CD14-positive monocyte (primary cell): ENCODE results near the gene CACUL1. TPM values are rescaled to one million over a fixed set of nuclear protein-coding genes. Genes with fewer than 3 reads are reported as not detected.

Experiments used
- DNase-seq, 3 donors: peaks; one replicate each; pipeline ENCODE4 v3.0.0-alpha.2; 2011 to 2022
- H2AFZ ChIP-seq: 2 replicates; pipeline ENCODE4 v1.6.0; 2012; ENCODE audit warnings: mild to moderate bottlenecking, low read depth, low read length, inconsistent platforms; ENCODE audit not compliant: insufficient read depth, poor library complexity, severe bottlenecking
- H3K27ac ChIP-seq, 2 donors: 1 replicate in 1 of 2; 2 replicates in 1 of 2; pipeline ENCODE4 v1.5.1; 2012 to 2013; ENCODE audit warnings: low read length in 2 of 2, control low read depth in 1 of 2, inconsistent platforms in 1 of 2, low read depth in 1 of 2, mild to moderate bottlenecking in 1 of 2
- H3K27me3 ChIP-seq, 2 donors: one replicate each; pipeline versions ENCODE4 v1.6.0 to v1.6.1; 2011 to 2013; ENCODE audit warnings: low read length in 2 of 2; ENCODE audit not compliant: control insufficient read depth in 2 of 2, insufficient read depth in 2 of 2
- H3K36me3 ChIP-seq, 2 donors: replicated peaks in 1 of 2; 1 replicate in 1 of 2; 2 replicates in 1 of 2; pipeline versions ENCODE4 v1.5.1 to v1.6.1; 2012 to 2013; ENCODE audit warnings: low read length in 2 of 2, control low read depth in 1 of 2, inconsistent platforms in 1 of 2, mild to moderate bottlenecking in 1 of 2; ENCODE audit not compliant: insufficient read depth in 2 of 2, control insufficient read depth in 1 of 2
- H3K4me1 ChIP-seq, 2 donors: 1 replicate in 1 of 2; 2 replicates in 1 of 2; pipeline versions ENCODE4 v1.5.1 to v1.6.1; 2012 to 2013; ENCODE audit warnings: low read length in 2 of 2, control low read depth in 1 of 2, inconsistent platforms in 1 of 2, mild to moderate bottlenecking in 1 of 2, moderate library complexity in 1 of 2; ENCODE audit not compliant: insufficient read depth in 2 of 2, control insufficient read depth in 1 of 2
- H3K4me2 ChIP-seq: replicated peaks from 2 replicates; pipeline ENCODE3; 2012; ENCODE audit warnings: low read length, moderate library complexity, mild to moderate bottlenecking; ENCODE audit not compliant: poor library complexity, severe bottlenecking; ENCODE audit errors: extremely low read depth
- H3K4me3 ChIP-seq, 3 experiments: fragments of 200-600 bp in 1 of 3; sonication (generic) in 1 of 3; replicated peaks in 1 of 3; 1 replicate in 2 of 3; 2 replicates in 1 of 3; pipeline ENCODE4 v1.5.1; 2011 to 2013; ENCODE audit warnings: low read length in 3 of 3, mild to moderate bottlenecking in 3 of 3, control low read depth in 2 of 3, low read depth in 2 of 3, inconsistent platforms in 1 of 3, moderate library complexity in 1 of 3
- H3K79me2 ChIP-seq: 2 replicates; pipeline ENCODE4 v1.6.0; 2012; ENCODE audit warnings: mild to moderate bottlenecking, control low read depth, inconsistent platforms, low read length, moderate library complexity; ENCODE audit not compliant: insufficient read depth
- H3K9ac ChIP-seq: 2 replicates; pipeline ENCODE4 v1.6.0; 2017; ENCODE audit warnings: low read length, mild to moderate bottlenecking; ENCODE audit not compliant: insufficient read depth, poor library complexity, severe bottlenecking
- H3K9me3 ChIP-seq, 2 donors: replicated peaks in 1 of 2; 1 replicate in 1 of 2; 2 replicates in 1 of 2; pipeline versions ENCODE4 v1.5.1 to v1.6.1; 2012 to 2013; ENCODE audit warnings: low read length in 2 of 2, control low read depth in 1 of 2; ENCODE audit not compliant: control insufficient read depth in 1 of 2, insufficient read depth in 1 of 2
- H4K20me1 ChIP-seq: 2 replicates; pipeline ENCODE4 v1.6.0; 2012; ENCODE audit warnings: mild to moderate bottlenecking, low read length, control low read depth, moderate library complexity; ENCODE audit not compliant: insufficient read depth
- H3K27ac Mint-ChIP-seq, 7 donors: one replicate each; pipeline ENCODE4 v1.8.0; 2020; ENCODE audit warnings: mild to moderate bottlenecking in 7 of 7, mixed read lengths in 7 of 7, moderate library complexity in 6 of 7, inconsistent platforms in 2 of 7
- H3K27me3 Mint-ChIP-seq, 3 donors: one replicate each; pipeline ENCODE4 v1.8.0; 2021 to 2022; ENCODE audit warnings: low read depth in 3 of 3, mild to moderate bottlenecking in 3 of 3, mixed read lengths in 3 of 3, moderate library complexity in 3 of 3, inconsistent platforms in 1 of 3
- H3K36me3 Mint-ChIP-seq, 2 donors: one replicate each; pipeline ENCODE4 v1.8.0; 2020; ENCODE audit warnings: mixed read lengths in 2 of 2, inconsistent platforms in 1 of 2, mild to moderate bottlenecking in 1 of 2
- H3K4me1 Mint-ChIP-seq: one replicate; pipeline ENCODE4 v1.8.0; 2020; ENCODE audit warnings: mild to moderate bottlenecking, mixed read lengths
- H3K4me3 Mint-ChIP-seq, 2 donors: one replicate each; pipeline ENCODE4 v1.8.0; 2020; ENCODE audit warnings: mild to moderate bottlenecking in 2 of 2, mixed read lengths in 2 of 2, moderate library complexity in 1 of 2
- H3K9me3 Mint-ChIP-seq, 7 donors: one replicate each; pipeline ENCODE4 v1.8.0; 2020 to 2022; ENCODE audit warnings: mixed read lengths in 7 of 7, mild to moderate bottlenecking in 6 of 7, moderate library complexity in 6 of 7, inconsistent platforms in 2 of 7
- CTCF ChIP-seq: fragments of 200-600 bp; IDR thresholded peaks from one replicate; pipeline ENCODE4 v1.8.0; 2022; ENCODE audit warnings: antibody characterized with exemption, mild to moderate bottlenecking
- WGBS: methylation state at CpG from one replicate; pipeline ENCODE4 v1.1.5; 2013; ENCODE audit warnings: missing lambda C conversion rate; ENCODE audit not compliant: insufficient coverage; 5-methylcytosine and 5-hydroxymethylcytosine counted together
- intact Hi-C, 2 donors: fragments of 100-400 bp; cut with micrococcal nuclease; formaldehyde crosslinking; loops; one replicate each; pipeline versions ENCODE4 v1.15.0 to v1.15.1; 2023
- polyA plus RNA-seq, 3 donors: library from polyadenylated mRNA; depleted of rRNA in 1 of 3; unstranded in 2 of 3; stranded (reverse) in 1 of 3; fragments of 300-500 nt in 2 of 3; fragments of >200 nt in 1 of 3; fragmentation: Illumina TruSeq in 2 of 3; gene quantifications; 1 replicate in 2 of 3; 2 replicates in 1 of 3; pipeline ENCODE4 v1.2.3, GENCODE V29; 2012 to 2021

CACUL1 gene
- polyA plus RNA-seq, 3 donors: 18.1 to 50.8 (median 38.8) TPM

DNA sequence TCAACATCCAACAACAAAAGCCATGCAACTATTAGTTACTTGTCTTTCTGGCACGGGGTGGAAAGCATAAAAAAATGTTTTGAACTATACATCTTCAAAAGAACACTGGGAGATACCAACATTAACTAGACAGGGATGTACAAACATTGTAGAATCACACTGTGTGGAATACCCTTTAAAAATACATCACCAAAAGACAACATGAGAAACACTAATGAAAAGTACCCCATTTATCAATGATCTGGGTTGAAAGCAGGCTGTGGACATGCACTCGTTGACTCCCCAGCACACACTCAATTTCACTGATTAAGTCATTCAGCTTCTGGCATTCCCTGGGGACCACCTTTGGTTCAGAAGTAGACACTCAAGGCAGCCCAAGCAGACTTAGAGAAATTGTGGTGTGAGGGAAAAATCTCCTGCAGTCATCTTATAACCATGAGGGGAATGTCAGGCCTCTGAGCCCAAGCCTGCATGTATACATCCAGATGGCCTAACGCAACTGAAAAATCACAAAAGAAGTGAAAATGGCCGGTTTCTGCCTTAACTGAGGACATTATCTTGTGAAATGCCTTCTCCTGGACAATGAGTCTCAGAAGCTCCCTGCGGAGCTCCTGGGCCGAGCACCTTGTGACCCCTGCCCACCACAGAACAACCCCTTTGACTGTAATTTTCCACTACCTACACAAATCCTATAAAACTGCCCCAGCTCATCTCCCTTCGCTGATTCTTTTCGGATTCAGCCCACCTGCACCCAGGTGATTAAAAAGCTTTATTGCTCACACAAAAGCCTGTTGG lies 53.0 kb downstream of the CACUL1 start:
- Mint-ChIP-seq H3K9me3 (no peaks in the 10 kb centered on the region), H3K4me3 (no peak overlapping the region), H3K27ac (peak overlapping the region in 1 of 7 donors; percentile 78), H3K27me3 (peaks cover 0 to 1% (median 0%) of the 10 kb centered on the region in 3 donors), H3K4me1 (peaks cover 2% of the 10 kb centered on the region), H3K36me3 (peaks cover 60% of the 10 kb centered on the region in 2 donors)
- TF ChIP-seq CTCF: no peak
- intact Hi-C loops: no loop called here
- no peak overlapping the region for H2AFZ ChIP-seq
- no peaks in the 10 kb centered on the region for H3K79me2 ChIP-seq
- H4K20me1 ChIP-seq: peaks cover 43% of the 10 kb centered on the region
- no peak overlapping the region for H3K4me3 ChIP-seq
- H3K9ac ChIP-seq: no peak overlapping the region
- no peaks in the 10 kb centered on the region for H3K9me3 ChIP-seq
- H3K27ac ChIP-seq: no peak overlapping the region
- H3K36me3 ChIP-seq: peaks cover 30 to 81% of the 10 kb centered on the region in 2 donors
- no peak for DNase-seq
- 80% methylated on average over 5 of the region's 8 CpGs for WGBS
- H3K27me3 ChIP-seq: no peaks in the 10 kb centered on the region
- H3K4me1 ChIP-seq: no peaks in the 10 kb centered on the region
- H3K4me2 ChIP-seq: no peak overlapping the region

DNA sequence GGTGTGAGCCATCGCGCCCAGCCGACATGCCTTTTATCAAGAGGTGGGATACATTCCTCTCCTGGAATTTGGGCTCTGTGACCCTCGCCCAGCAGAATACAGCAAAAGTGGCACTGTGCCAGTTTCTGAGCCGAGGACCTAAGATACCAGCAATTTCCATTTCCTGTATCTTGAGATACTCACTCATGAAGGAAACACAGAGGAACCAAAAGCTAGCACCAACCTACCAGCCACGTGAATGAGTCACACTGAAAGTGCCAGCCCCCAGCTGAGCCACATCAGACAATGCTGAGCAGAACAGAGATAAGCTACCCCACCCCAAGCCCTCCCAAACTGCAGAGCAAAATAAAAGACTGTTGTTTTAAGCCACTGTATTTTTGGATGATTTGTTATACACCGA lies 56.3 kb downstream of the CACUL1 start:
- intact Hi-C loops: no loop called here
- Mint-ChIP-seq H3K9me3 (no peaks in the 10 kb centered on the region), H3K27me3 (peaks cover 0 to 1% (median 0%) of the 10 kb centered on the region in 3 donors), H3K27ac (peak overlapping the region in 1 of 7 donors; percentile 26), H3K4me3 (no peak overlapping the region), H3K4me1 (no peaks in the 10 kb centered on the region), H3K36me3 (peaks cover 60 to 61% of the 10 kb centered on the region in 2 donors)
- Histone ChIP-seq H3K36me3 (peaks cover 34 to 84% of the 10 kb centered on the region in 2 donors), H3K27me3 (no peaks in the 10 kb centered on the region), H4K20me1 (peaks cover 27% of the 10 kb centered on the region), H3K4me3 (no peak overlapping the region), H2AFZ (no peak overlapping the region), H3K9me3 (no peaks in the 10 kb centered on the region), H3K27ac (no peak overlapping the region), H3K4me2 (no peak overlapping the region), H3K4me1 (no peaks in the 10 kb centered on the region), H3K9ac (no peak overlapping the region), H3K79me2 (no peaks in the 10 kb centered on the region)
- WGBS: 56% methylated on average over 5 of the region's 7 CpGs
- no peak for TF ChIP-seq CTCF
- DNase-seq: peak in 2 of 3 donors; percentile 2 to 31
